ENCODE measurements around the gene MGAT5B. TPM values are rescaled to one million over a fixed set of nuclear protein-coding genes. Genes with fewer than 3 reads are reported as not detected.

MGAT5B gene
- total RNA-seq, 1 donor from 2014 or later, result 23.7 TPM

- DNase-seq, result no peak
Measured at GRCh38 chr17:76927577-76927976, 59.4 kb downstream of the MGAT5B start.

- DNase-seq, result no peak
Measured at GRCh38 chr17:76927982-76928381, 59.8 kb downstream of the MGAT5B start.

- no peak for DNase-seq
Measured at GRCh38 chr17:76929148-76929547, 60.9 kb downstream of the MGAT5B start.

- no peak for DNase-seq
Measured at GRCh38 chr17:76929601-76930000, 61.4 kb downstream of the MGAT5B start.

GRCh38 chr17:76930107-76930506, 61.9 kb downstream of the MGAT5B start:
- DNase-seq, result no peak

- no peak for DNase-seq
Measured at GRCh38 chr17:76932402-76933333, 64.5 kb downstream of the MGAT5B start.

GRCh38 chr17:76934561-76935320, 66.5 kb downstream of the MGAT5B start:
- no peak for DNase-seq

GRCh38 chr17:76935331-76935730, 67.1 kb downstream of the MGAT5B start:
- DNase-seq, result no peak

- DNase-seq, result no peak
Measured at GRCh38 chr17:76937238-76937637, 69.0 kb downstream of the MGAT5B start.

- DNase-seq, result no peak
Measured at GRCh38 chr17:76938009-76938408, 69.8 kb downstream of the MGAT5B start.

- DNase-seq, result no peak
Measured at GRCh38 chr17:76940295-76940694, 72.1 kb downstream of the MGAT5B start.

- DNase-seq, result no peak
Measured at GRCh38 chr17:76940738-76941350, 72.6 kb downstream of the MGAT5B start.

GRCh38 chr17:76943202-76943601, 75.0 kb downstream of the MGAT5B start:
- no peak for DNase-seq

- no peak for DNase-seq
Measured at GRCh38 chr17:76943781-76944213, 75.6 kb downstream of the MGAT5B start.

- no peak for DNase-seq
Measured at GRCh38 chr17:76944477-76944876, 76.3 kb downstream of the MGAT5B start.

GRCh38 chr17:76946111-76946771, 78.0 kb downstream of the MGAT5B start:
- no peak for DNase-seq

GRCh38 chr17:76946772-76947135, 78.5 kb downstream of the MGAT5B start:
- no peak for DNase-seq

GRCh38 chr17:76947309-76947708, 79.1 kb downstream of the MGAT5B start:
- no peak for DNase-seq

GRCh38 chr17:76947771-76948170, 79.6 kb downstream of the MGAT5B start:
- DNase-seq, result no peak

GRCh38 chr17:76948301-76948700, 80.1 kb downstream of the MGAT5B start:
- DNase-seq, result no peak

GRCh38 chr17:76948726-76949342, 80.6 kb downstream of the MGAT5B start:
- DNase-seq, result no peak

All from occipital lobe (tissue), 2 donors.